ENCODE measurements around the gene MYOD1.

The MYOD1 gene

DNA sequence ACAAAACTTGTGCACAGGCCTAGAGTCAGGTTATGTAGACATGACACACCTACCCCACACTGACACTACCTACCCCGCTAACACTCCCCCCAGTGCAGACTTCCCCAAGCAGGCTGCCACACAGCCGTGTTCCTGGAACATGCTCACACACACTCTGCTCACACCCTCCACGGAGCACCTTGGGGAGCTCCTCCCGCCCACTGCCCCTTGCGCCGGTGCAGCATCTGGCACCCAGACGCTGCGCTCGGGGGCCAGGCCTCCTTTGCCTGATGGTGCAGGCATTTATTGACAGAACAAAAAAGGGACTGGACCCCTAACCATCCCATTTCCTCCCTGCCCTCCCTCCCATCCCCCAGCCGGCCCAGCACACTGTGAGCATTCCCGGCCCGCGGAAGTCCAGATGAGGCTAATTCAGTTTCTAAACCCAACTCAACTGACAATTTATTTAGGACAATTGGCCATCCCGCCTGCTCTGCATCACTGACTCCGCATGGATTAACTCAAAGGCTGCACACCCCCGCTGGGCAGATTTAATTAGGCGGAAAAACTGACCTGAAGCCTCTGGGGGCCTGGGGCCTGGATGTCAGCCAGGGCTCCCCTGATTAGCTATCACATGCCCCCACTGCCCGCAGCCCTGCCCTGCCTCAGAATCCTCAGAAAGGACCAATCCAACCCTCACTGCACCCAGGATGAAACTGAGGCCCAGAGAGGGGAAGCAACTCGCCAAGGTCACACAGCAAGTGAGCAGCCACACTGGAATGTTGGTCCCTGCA is 45.3 kb downstream of the MYOD1 start:
- TF ChIP-seq, protein P1, sequence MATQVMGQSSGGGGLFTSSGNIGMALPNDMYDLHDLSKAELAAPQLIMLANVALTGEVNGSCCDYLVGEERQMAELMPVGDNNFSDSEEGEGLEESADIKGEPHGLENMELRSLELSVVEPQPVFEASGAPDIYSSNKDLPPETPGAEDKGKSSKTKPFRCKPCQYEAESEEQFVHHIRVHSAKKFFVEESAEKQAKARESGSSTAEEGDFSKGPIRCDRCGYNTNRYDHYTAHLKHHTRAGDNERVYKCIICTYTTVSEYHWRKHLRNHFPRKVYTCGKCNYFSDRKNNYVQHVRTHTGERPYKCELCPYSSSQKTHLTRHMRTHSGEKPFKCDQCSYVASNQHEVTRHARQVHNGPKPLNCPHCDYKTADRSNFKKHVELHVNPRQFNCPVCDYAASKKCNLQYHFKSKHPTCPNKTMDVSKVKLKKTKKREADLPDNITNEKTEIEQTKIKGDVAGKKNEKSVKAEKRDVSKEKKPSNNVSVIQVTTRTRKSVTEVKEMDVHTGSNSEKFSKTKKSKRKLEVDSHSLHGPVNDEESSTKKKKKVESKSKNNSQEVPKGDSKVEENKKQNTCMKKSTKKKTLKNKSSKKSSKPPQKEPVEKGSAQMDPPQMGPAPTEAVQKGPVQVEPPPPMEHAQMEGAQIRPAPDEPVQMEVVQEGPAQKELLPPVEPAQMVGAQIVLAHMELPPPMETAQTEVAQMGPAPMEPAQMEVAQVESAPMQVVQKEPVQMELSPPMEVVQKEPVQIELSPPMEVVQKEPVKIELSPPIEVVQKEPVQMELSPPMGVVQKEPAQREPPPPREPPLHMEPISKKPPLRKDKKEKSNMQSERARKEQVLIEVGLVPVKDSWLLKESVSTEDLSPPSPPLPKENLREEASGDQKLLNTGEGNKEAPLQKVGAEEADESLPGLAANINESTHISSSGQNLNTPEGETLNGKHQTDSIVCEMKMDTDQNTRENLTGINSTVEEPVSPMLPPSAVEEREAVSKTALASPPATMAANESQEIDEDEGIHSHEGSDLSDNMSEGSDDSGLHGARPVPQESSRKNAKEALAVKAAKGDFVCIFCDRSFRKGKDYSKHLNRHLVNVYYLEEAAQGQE (IDR thresholded peaks at IDR 0.05; ENCODE audit: insufficient read depth in 1 of 2, low read depth in 2 of 2, low read length in 2 of 2) = no peak
- TF ChIP-seq POLR2AphosphoS5 (IDR thresholded peaks at IDR 0.05; ENCODE audit: low read depth, low read length) = no peak
- no peak for TF ChIP-seq FOXP2 (optimal IDR thresholded peaks at IDR 0.05; ENCODE audit: borderline replicate concordance, extremely low read depth, extremely low read length, insufficient read depth)
- TF ChIP-seq SIN3A (IDR thresholded peaks at IDR 0.05; ENCODE audit: borderline replicate concordance, insufficient read depth, low read length) = no peak
- no peak for TF ChIP-seq TAF1 (IDR thresholded peaks at IDR 0.05; ENCODE audit: borderline replicate concordance, insufficient read depth, low read length)

- TF ChIP-seq POLR2AphosphoS5 (IDR thresholded peaks at IDR 0.05; ENCODE audit: low read depth, low read length) (no peak), SIN3A (IDR thresholded peaks at IDR 0.05; ENCODE audit: borderline replicate concordance, insufficient read depth, low read length) (no peak), TAF1 (IDR thresholded peaks at IDR 0.05; ENCODE audit: borderline replicate concordance, insufficient read depth, low read length) (no peak), FOXP2 (optimal IDR thresholded peaks at IDR 0.05; ENCODE audit: borderline replicate concordance, extremely low read depth, extremely low read length, insufficient read depth) (no peak)
- TF ChIP-seq, protein P1 (IDR thresholded peaks at IDR 0.05; ENCODE audit: insufficient read depth in 1 of 2, low read depth in 2 of 2, low read length in 2 of 2) = no peak
Observed at GRCh38 chr11:17765356-17766072, 46.1 kb downstream of the MYOD1 start.

DNA sequence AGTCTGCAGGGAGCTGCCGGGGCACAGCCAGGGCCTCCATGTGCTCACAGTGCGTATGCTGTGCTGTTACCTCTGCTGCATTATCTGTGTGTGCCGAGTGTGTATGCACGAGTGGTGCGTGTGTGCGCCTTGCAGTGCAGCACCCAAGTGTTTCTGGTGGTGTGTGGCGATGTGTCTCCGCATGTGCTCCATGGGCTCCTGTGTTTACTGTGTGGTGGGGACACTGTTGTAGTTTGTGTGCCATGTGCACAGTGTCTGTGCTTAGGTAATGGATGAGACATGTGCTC is 46.6 kb downstream of the MYOD1 start:
- TF ChIP-seq TAF1 (IDR thresholded peaks at IDR 0.05; ENCODE audit: borderline replicate concordance, insufficient read depth, low read length) = no peak
- TF ChIP-seq, protein P1 (IDR thresholded peaks at IDR 0.05; ENCODE audit: insufficient read depth in 1 of 2, low read depth in 2 of 2, low read length in 2 of 2) = no peak
- no peak for TF ChIP-seq SIN3A (IDR thresholded peaks at IDR 0.05; ENCODE audit: borderline replicate concordance, insufficient read depth, low read length)
- TF ChIP-seq POLR2AphosphoS5 (IDR thresholded peaks at IDR 0.05; ENCODE audit: low read depth, low read length) = no peak
- TF ChIP-seq FOXP2 (optimal IDR thresholded peaks at IDR 0.05; ENCODE audit: borderline replicate concordance, extremely low read depth, extremely low read length, insufficient read depth) = no peak

DNA sequence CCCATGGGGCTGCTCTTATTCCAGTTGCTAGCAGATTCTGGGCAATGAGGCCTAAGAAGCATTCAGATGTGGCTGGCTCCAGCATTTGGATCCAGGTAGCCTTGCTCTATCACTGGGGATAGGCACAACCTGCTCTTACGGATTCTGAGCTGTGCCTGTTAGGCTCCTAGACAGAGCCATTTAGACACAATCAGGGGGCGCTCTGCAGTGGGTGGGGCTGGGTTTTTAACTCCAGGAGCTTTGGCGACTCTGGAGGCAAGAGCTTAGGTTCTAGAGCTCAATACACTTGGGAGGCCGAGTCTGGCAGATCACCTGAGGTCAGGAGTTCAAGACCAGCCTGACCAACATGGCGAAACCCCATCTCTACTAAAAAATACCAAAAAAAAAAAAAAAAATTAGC is 47.2 kb downstream of the MYOD1 start:
- TF ChIP-seq FOXP2 (optimal IDR thresholded peaks at IDR 0.05; ENCODE audit: borderline replicate concordance, extremely low read depth, extremely low read length, insufficient read depth) (no peak), TAF1 (IDR thresholded peaks at IDR 0.05; ENCODE audit: borderline replicate concordance, insufficient read depth, low read length) (no peak), POLR2AphosphoS5 (IDR thresholded peaks at IDR 0.05; ENCODE audit: low read depth, low read length) (no peak), SIN3A (IDR thresholded peaks at IDR 0.05; ENCODE audit: borderline replicate concordance, insufficient read depth, low read length) (no peak)
- TF ChIP-seq, protein P1 (IDR thresholded peaks at IDR 0.05; ENCODE audit: insufficient read depth in 1 of 2, low read depth in 2 of 2, low read length in 2 of 2) = no peak

Data from PFSK-1 (cell line).